GM12892 (cell line): ENCODE measurements around the gene DUSP1.

Experiments
- DNase-seq: peaks from one replicate; pipeline ENCODE4 v3.0.0; 2011; ENCODE audit not compliant: insufficient read length
- FAIRE-seq: peaks from 2 replicates; lab custom pipeline; 2011; peaks lifted over from hg19 to GRCh38; lab: Jason Lieb, UNC
- POLR2A ChIP-seq: IDR thresholded peaks from 2 replicates; pipeline ENCODE4 v1.6.1; 2011; ENCODE audit warnings: low read depth, low read length, control low read depth
- POLR2AphosphoS5 ChIP-seq: IDR thresholded peaks from 2 replicates; pipeline ENCODE4 v1.6.1; 2011; ENCODE audit warnings: low read depth, low read length, control low read depth
- TAF1 ChIP-seq: IDR thresholded peaks from 2 replicates; pipeline ENCODE4 v1.6.1; 2011; ENCODE audit warnings: low read depth, mild to moderate bottlenecking, control low read depth, low read length, borderline replicate concordance

Gene DUSP1

GRCh38 chr5:172766287-172767108, 4.5 kb downstream of the DUSP1 start:
- DNase-seq (no peak), FAIRE-seq (no peak)
- TF ChIP-seq POLR2A (no peak; the same call in 1 of the 2 replicates), POLR2AphosphoS5 (no peak), TAF1 (no peak)

- no peak for TF ChIP-seq POLR2AphosphoS5
- TF ChIP-seq TAF1: no peak
- TF ChIP-seq POLR2A: no peak
- DNase-seq (no peak), FAIRE-seq (no peak)
Observed at GRCh38 chr5:172765766-172766286, 5.2 kb downstream of the DUSP1 start.

DNA sequence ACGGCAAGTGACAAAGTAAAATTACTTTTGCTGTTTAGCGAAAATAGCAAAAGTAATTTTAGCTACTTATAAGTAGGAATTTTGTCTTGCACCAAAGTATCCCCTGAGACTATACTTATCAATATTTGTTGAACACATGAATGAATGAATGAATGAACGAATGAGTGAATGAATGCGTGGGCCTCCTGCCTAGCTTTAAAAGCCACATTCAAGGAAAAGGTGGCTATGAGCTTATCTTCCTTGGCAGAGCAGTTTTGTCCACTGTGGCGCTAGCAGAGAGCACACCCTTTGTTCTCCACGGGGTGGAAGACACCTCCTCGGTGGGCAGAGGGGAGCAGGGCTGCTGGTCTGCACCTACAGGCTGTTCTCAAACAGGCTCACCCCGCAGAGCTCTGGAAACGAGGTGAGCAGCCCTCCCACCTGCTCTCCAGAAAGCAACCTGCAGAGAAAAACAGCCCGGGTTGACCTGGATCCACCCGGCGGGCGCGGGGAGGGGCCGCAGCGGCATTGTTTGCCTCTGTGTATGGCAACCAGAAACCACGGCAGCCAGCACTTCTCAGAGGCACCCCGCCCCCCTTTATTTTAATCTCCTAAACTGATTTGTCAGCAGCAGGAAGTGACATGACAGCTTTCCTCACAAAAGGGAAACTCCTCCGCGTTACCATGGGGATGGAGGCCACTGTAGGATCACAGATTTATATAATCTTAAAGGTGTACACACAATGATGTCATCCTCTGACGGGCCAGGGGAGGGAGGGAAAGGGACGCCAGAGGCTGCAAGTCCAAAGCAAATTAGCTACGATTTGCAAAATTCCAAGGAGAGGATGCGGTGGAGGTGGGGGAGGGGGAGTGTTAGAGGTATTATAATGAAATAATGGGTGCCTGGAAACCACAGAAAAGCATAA, 5.9 kb downstream of the DUSP1 start:
- no peak for TF ChIP-seq POLR2A
- TF ChIP-seq POLR2AphosphoS5: no peak
- no peak for TF ChIP-seq TAF1
- peak; percentile 82 for DNase-seq
- peak; percentile 40 for FAIRE-seq

DNA sequence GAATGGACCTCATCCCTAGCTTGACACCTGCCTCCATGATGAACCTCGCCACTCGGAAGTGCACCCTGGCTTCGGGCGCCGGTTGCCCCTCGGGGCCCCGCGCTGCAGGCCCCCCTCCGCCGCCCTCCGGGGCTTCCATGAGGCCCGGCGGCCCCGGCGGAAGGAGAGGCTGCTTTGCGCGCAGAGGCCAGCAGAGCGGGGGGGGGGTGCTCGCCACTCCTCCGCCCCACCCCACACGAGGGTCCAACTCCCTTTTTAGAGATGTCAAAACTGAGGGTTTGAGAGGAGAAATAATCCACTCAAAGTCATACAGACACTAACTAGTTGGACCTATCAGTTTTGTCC, 7.9 kb downstream of the DUSP1 start:
- DNase-seq: no peak
- TF ChIP-seq POLR2AphosphoS5 (no peak), TAF1 (no peak), POLR2A (no peak)
- no peak for FAIRE-seq

DNA sequence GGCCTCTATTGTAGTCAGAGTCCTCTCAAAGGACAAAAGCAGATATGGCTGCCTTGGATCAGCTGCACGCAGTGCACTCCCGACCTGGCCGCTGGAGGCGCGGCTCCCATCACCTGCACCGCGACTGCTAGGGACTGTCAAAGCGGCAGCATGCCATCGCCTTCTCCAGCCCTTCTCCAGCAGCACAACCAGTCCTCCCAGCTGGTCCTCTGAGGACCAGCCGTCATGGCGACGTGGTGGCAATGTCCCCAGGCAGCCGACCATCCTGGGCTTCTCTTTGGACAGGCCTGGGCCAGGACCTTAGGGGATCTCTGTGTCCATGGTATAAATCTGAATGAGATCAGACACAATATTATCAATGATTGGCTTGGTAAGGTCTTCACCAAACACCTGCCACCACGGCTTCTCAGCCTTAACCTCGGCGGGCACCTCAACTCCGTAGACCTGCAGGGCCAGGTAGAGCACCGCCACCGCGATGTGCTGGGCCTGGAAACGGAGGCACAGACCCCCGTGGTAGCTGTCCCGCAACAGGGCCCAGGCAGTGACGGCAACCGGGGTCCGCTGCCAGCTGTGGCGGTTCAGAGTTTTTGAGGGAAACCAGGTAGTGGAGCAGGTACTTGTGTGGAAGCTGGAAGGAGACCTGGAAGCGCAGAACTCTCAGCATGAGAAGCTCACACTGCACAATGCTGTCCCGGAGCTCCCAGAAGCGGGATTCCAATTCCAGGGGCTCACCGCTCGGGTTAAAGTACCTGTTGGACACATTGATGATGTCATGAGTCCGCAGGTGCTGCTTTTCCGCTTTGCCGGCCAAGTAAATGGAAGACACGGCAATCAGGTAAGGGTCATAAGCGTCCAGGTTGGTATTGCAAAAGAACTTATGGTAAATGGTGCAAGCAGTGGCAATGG, 8.5 kb downstream of the DUSP1 start:
- FAIRE-seq: no peak
- DNase-seq: no peak
- TF ChIP-seq TAF1: no peak
- TF ChIP-seq POLR2A: no peak
- TF ChIP-seq POLR2AphosphoS5: no peak

- no peak for FAIRE-seq
- TF ChIP-seq POLR2AphosphoS5 (no peak), TAF1 (no peak), POLR2A (no peak)
- DNase-seq: no peak
Observed at GRCh38 chr5:172760959-172761358, 10.0 kb downstream of the DUSP1 start.

DNA sequence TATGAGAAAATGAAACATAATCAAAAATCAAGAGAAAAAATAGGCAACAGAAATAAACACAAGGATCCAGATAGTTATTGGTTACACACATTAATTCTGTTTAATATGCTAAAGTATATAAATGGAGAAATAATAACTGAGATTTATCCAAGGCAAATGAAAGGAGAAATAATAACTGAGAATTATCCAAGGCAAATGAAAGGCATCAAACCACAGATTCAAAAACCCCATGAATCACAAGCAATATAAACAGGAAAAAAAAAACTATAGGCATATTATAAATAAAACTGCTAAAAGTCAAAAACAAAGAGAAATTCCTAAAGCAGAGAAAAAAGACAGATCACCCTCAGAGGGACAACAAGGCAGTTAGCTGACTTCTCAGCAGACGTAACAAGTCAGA, 10.9 kb downstream of the DUSP1 start:
- no peak for FAIRE-seq
- TF ChIP-seq POLR2A: no peak
- no peak for TF ChIP-seq POLR2AphosphoS5
- no peak for TF ChIP-seq TAF1

GRCh38 chr5:172758834-172759149, 12.2 kb downstream of the DUSP1 start:
- DNase-seq: no peak
- no peak for FAIRE-seq
- TF ChIP-seq POLR2A (no peak), TAF1 (no peak), POLR2AphosphoS5 (no peak)

More for the DNA sequence above, 10.9 kb downstream of the DUSP1 start:
- DNase-seq: no peak

- FAIRE-seq (no peak), DNase-seq (no peak)
- no peak for TF ChIP-seq TAF1
- TF ChIP-seq POLR2AphosphoS5: no peak
- no peak for TF ChIP-seq POLR2A
Observed at GRCh38 chr5:172758077-172758833, 12.7 kb downstream of the DUSP1 start.

- no peak for FAIRE-seq
Observed at GRCh38 chr5:172757394-172758010, 13.5 kb downstream of the DUSP1 start.

DNA sequence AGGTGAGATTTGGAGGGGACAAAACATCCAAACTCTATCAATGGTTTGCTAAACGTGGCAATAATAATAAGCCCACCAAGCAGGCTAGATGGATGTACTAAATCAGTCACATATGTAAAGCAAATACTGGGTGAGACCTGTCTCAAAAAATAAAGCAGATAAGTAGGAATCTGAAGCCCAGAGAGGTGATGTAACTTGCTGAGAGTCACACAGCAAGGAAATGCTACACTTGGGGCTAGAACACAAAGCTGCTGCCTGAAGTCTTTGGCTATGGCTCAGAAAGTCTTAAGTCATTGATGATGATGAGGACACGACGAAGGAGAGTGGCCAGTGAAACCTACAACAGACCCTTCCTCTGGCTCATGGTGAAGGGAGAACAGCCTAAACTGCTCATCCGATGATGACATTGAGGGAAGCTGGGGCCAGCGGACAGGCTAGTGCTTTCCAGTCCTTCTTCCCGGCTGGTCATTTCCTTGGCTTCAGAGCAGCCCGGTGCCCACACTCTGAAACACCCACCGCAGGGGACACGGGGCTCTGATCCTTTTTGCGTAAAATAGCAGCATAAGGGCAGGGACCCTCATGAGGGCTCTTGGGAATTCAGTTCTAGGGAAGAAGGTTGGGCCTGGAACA, 14.1 kb downstream of the DUSP1 start:
- no peak for TF ChIP-seq POLR2A
- TF ChIP-seq TAF1: no peak
- TF ChIP-seq POLR2AphosphoS5: no peak
- no peak for DNase-seq

More at GRCh38 chr5:172757394-172758010, 13.5 kb downstream of the DUSP1 start:
- TF ChIP-seq TAF1: no peak
- no peak for DNase-seq

More for the DNA sequence above, 14.1 kb downstream of the DUSP1 start:
- FAIRE-seq: no peak
